HTR-8/SVneo (cell line): ENCODE measurements around the gene HCN2.

Source experiments
- DNase-seq: peaks from one replicate; pipeline ENCODE4 v3.0.0; 2011; ENCODE audit warnings: low spot score, mixed read lengths; ENCODE audit not compliant: insufficient read length
- FAIRE-seq: peaks from 2 replicates; lab custom pipeline; 2011; peaks lifted over from hg19 to GRCh38; lab: Jason Lieb, UNC

HCN2 gene

GRCh38 chr19:589693-590395 is at the start of gene HCN2:
Gene HCN2, plus strand, starts transcription at chr19:589881. Its CDS starts 65 bp downstream, at chr19:589946.
- FAIRE-seq (no peak), DNase-seq (no peak)

- DNase-seq: no peak
- FAIRE-seq: no peak
These were observed 48.6 kb upstream of the HCN2 start for GRCh38 chr19:540867-541637.

- DNase-seq: no peak
- FAIRE-seq: no peak
These were observed 48.0 kb upstream of the HCN2 start for GRCh38 chr19:541699-542098.

GRCh38 chr19:542173-542866 is 47.4 kb upstream of the HCN2 start:
- FAIRE-seq (no peak), DNase-seq (no peak)

GRCh38 chr19:543910-544608 is 45.6 kb upstream of the HCN2 start, which contains the start of gene GZMM:
Gene GZMM, plus strand, starts transcription at chr19:544053. Its CDS starts 19 bp downstream, at chr19:544072.
- DNase-seq (no peak), FAIRE-seq (no peak)

GRCh38 chr19:547117-547516 is 42.6 kb upstream of the HCN2 start:
- FAIRE-seq (no peak), DNase-seq (no peak)

- DNase-seq: no peak
These were observed 41.6 kb upstream of the HCN2 start for GRCh38 chr19:547836-548720.

GRCh38 chr19:548886-549830 is 40.5 kb upstream of the HCN2 start:
- no peak for FAIRE-seq

More at GRCh38 chr19:547836-548720, 41.6 kb upstream of the HCN2 start:
- FAIRE-seq: no peak

GRCh38 chr19:554817-555216 is 34.9 kb upstream of the HCN2 start:
- FAIRE-seq: no peak
- DNase-seq: no peak

More at GRCh38 chr19:548886-549830, 40.5 kb upstream of the HCN2 start:
- no peak for DNase-seq

- DNase-seq: no peak
- FAIRE-seq: no peak
These were observed 34.2 kb upstream of the HCN2 start for GRCh38 chr19:555474-555808.

- no peak for FAIRE-seq
- no peak for DNase-seq
These were observed 32.9 kb upstream of the HCN2 start for GRCh38 chr19:556611-557382.

GRCh38 chr19:558770-559439 is 30.8 kb upstream of the HCN2 start:
- no peak for DNase-seq

GRCh38 chr19:560121-560520 is 29.6 kb upstream of the HCN2 start:
- FAIRE-seq: no peak
- no peak for DNase-seq

More at GRCh38 chr19:558770-559439, 30.8 kb upstream of the HCN2 start:
- FAIRE-seq: no peak

- DNase-seq: no peak
- FAIRE-seq: no peak
These were observed 23.3 kb upstream of the HCN2 start for GRCh38 chr19:566403-566802.

- DNase-seq (no peak), FAIRE-seq (no peak)
These were observed 22.8 kb upstream of the HCN2 start for GRCh38 chr19:566844-567243.

GRCh38 chr19:567296-567900 is 22.3 kb upstream of the HCN2 start:
- FAIRE-seq (no peak), DNase-seq (no peak)

- no peak for DNase-seq
- FAIRE-seq: no peak
These were observed 19.4 kb upstream of the HCN2 start for GRCh38 chr19:570251-570686.
